HepG2 (cell line): ENCODE results near the gene C2CD4A. TPM values are rescaled to one million over a fixed set of nuclear protein-coding genes. Genes with fewer than 3 reads are reported as not detected.
A peak's percentile ranks its signal among the peaks of the same experiment; 100 is the strongest.

ENCODE experiments used
- AKAP8 ChIP-seq: sonication (generic); formaldehyde crosslinking; IDR thresholded peaks from 2 replicates; pipeline ENCODE4 v1.5.1; 2020; ENCODE audit warnings: mild to moderate bottlenecking, missing genetic modification reagents
- ATF7-NPFF ChIP-seq: sonication (generic); formaldehyde crosslinking; IDR thresholded peaks from 2 replicates; pipeline ENCODE4 v1.8.1; 2023; ENCODE audit warnings: mild to moderate bottlenecking, low read depth, missing genetic modification reagents, moderate library complexity
- GATAD2A ChIP-seq: IDR thresholded peaks from 2 replicates; pipeline ENCODE4 v1.6.1; 2016
- MYC ChIP-seq: sonication (generic); formaldehyde crosslinking; IDR thresholded peaks from 2 replicates; pipeline ENCODE4 v1.9.0; 2021; ENCODE audit warnings: missing genetic modification reagents, borderline replicate concordance
- SIN3A ChIP-seq: IDR thresholded peaks from 2 replicates; pipeline ENCODE4 v1.6.1; 2011; ENCODE audit warnings: low read depth, mild to moderate bottlenecking, control low read depth, low read length, borderline replicate concordance
- THAP11 ChIP-seq: IDR thresholded peaks from 2 replicates; pipeline ENCODE4 v1.6.1; 2016; ENCODE audit warnings: missing biosample characterization, missing genetic modification reagents
- ZNF101 ChIP-seq: sonication (generic); formaldehyde crosslinking; IDR thresholded peaks from 2 replicates; pipeline ENCODE4 v1.4.0; 2020; ENCODE audit warnings: mild to moderate bottlenecking, low read depth, missing genetic modification reagents, borderline replicate concordance
- ZNF20 ChIP-seq: sonication (generic); formaldehyde crosslinking; IDR thresholded peaks from 2 replicates; pipeline ENCODE4 v1.4.0; 2020; ENCODE audit warnings: mild to moderate bottlenecking, moderate library complexity, missing genetic modification reagents
- ZNF558 ChIP-seq: sonication (generic); formaldehyde crosslinking; IDR thresholded peaks from 2 replicates; pipeline ENCODE4 v1.9.0; 2022; ENCODE audit warnings: mild to moderate bottlenecking, missing genetic modification reagents, borderline replicate concordance
- ZNF562 ChIP-seq: sonication (generic); formaldehyde crosslinking; IDR thresholded peaks from 2 replicates; pipeline ENCODE4 v1.8.0; 2022; ENCODE audit warnings: missing genetic modification reagents, borderline replicate concordance
- polyA plus RNA-seq, 8 experiments: library from polyadenylated mRNA; depleted of rRNA in 3 of 8; stranded (reverse) in 7 of 8; unstranded in 1 of 8; fragments of >200 nt; fragmentation: Illumina TruSeq in 4 of 8; extraction: Trizol in 4 of 8; gene quantifications; 2 replicates each; pipeline versions ENCODE4 v1.2.1 to v1.2.3, GENCODE V29; 2011 to 2016; ENCODE audit warnings: low read depth in 4 of 8, missing spikeins in 1 of 8, mixed read lengths in 1 of 8; ENCODE audit not compliant: insufficient read depth in 1 of 8
- total RNA-seq, 5 experiments: library from RNA; depleted of rRNA; stranded (reverse); fragments of >200 nt; fragmentation: Illumina TruSeq; extraction: Trizol; gene quantifications; 2 replicates each; pipeline ENCODE4 v1.2.3, GENCODE V29; 2016; ENCODE audit warnings: low read depth in 1 of 5
- TF ChIP-seq, protein P1 (sequence below): sonication (generic); formaldehyde crosslinking; IDR thresholded peaks from 2 replicates; pipeline ENCODE4 v1.5.0; 2020; ENCODE audit warnings: mild to moderate bottlenecking, missing genetic modification reagents
- TF ChIP-seq, protein P2 (sequence below): sonication (generic); formaldehyde crosslinking; IDR thresholded peaks from 2 replicates; pipeline ENCODE4 v1.5.0; 2020; ENCODE audit warnings: mild to moderate bottlenecking, low read depth, missing genetic modification reagents, borderline replicate concordance
- TF ChIP-seq, protein P3 (sequence below): sonication (generic); formaldehyde crosslinking; conservative IDR thresholded peaks from 2 replicates; pipeline ENCODE4 v1.4.0; 2020; ENCODE audit warnings: mild to moderate bottlenecking, missing genetic modification reagents, moderate library complexity
- TF ChIP-seq, protein P4 (sequence below): sonication (generic); formaldehyde crosslinking; conservative IDR thresholded peaks from 2 replicates; pipeline ENCODE4 v1.8.1; 2023; ENCODE audit warnings: missing genetic modification reagents
- TF ChIP-seq, protein P5 (sequence below): fragments of 450-650 bp; IDR thresholded peaks from 2 replicates; pipeline ENCODE4 v1.6.1; 2016
- TF ChIP-seq, protein P6 (sequence below): sonication (generic); formaldehyde crosslinking; IDR thresholded peaks from 2 replicates; pipeline ENCODE4 v1.4.0; 2020; ENCODE audit warnings: mild to moderate bottlenecking, low read depth, missing genetic modification reagents

C2CD4A gene
- total and polyA plus RNA-seq, 2 of the 13 experiments (the other 11 are each of a cell fraction or from before 2014, with no cell fraction given): 0.20 TPM; not detected in 1

DNA sequence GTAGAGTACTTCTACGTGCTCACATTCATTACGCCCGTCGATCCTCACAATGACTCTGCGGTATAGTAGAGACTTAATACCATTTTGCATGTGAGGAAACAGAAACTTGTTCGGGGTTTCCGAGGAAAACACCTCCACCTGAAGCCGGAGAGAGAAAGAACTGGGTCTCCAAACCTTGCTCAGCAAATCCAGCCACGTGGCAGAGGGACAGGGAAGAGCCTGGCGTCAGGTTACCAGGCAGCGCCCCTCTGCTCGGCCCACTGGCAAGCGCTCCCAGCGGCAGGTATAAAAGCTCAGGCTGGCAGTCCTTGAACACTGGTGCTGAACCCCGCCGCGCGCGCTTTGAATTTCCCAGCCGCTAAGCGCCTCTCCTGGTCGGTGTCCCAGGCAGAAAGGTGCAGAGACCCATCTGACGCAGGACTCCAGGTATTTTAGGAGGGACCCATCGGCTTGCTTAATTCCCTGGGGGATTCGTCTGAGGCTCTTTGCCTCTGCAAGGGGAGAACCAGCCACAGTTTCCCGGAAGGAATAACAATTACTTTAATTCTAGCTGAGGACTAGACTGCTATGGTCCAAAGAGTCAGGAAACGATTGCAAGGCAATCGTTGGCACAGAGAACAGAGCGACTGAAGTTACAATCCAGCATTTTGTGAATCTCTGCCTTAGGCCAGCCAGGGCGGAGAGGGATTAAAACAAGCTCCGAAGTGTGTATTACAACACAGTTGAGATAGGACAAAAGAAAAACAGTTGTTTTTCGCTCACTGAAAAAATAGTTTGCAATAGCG lies at the start of gene C2CD4A (continued):
- TF ChIP-seq, protein P1, sequence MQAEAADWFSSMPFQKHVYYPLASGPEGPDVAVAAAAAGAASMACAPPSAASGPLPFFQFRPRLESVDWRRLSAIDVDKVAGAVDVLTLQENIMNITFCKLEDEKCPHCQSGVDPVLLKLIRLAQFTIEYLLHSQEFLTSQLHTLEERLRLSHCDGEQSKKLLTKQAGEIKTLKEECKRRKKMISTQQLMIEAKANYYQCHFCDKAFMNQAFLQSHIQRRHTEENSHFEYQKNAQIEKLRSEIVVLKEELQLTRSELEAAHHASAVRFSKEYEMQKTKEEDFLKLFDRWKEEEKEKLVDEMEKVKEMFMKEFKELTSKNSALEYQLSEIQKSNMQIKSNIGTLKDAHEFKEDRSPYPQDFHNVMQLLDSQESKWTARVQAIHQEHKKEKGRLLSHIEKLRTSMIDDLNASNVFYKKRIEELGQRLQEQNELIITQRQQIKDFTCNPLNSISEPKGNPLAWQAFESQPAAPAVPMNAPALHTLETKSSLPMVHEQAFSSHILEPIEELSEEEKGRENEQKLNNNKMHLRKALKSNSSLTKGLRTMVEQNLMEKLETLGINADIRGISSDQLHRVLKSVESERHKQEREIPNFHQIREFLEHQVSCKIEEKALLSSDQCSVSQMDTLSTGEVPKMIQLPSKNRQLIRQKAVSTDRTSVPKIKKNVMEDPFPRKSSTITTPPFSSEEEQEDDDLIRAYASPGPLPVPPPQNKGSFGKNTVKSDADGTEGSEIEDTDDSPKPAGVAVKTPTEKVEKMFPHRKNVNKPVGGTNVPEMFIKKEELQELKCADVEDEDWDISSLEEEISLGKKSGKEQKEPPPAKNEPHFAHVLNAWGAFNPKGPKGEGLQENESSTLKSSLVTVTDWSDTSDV (CRISPR knock-in tag): no peak
- TF ChIP-seq ATF7-NPFF (CRISPR knock-in tag) (peak; percentile 68; the same call in 1 of the 2 replicates), MYC (CRISPR knock-in tag) (peak; percentile 92), AKAP8 (CRISPR knock-in tag) (no peak), ZNF101 (CRISPR knock-in tag) (no peak), GATAD2A (CRISPR knock-in tag) (peak; percentile 48; the same call in 1 of the 2 replicates), ZNF562 (CRISPR knock-in tag) (no peak), THAP11 (CRISPR knock-in tag) (0 out of 2 replicates have a peak, but pooled peaks have one; percentile 20), ZNF20 (CRISPR knock-in tag) (no peak), SIN3A (peak; percentile 95), ZNF558 (CRISPR knock-in tag) (no peak; the same call in 1 of the 2 replicates)
- TF ChIP-seq, protein P2, sequence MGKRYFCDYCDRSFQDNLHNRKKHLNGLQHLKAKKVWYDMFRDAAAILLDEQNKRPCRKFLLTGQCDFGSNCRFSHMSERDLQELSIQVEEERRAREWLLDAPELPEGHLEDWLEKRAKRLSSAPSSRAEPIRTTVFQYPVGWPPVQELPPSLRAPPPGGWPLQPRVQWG (CRISPR knock-in tag): no peak
- TF ChIP-seq, protein P3, sequence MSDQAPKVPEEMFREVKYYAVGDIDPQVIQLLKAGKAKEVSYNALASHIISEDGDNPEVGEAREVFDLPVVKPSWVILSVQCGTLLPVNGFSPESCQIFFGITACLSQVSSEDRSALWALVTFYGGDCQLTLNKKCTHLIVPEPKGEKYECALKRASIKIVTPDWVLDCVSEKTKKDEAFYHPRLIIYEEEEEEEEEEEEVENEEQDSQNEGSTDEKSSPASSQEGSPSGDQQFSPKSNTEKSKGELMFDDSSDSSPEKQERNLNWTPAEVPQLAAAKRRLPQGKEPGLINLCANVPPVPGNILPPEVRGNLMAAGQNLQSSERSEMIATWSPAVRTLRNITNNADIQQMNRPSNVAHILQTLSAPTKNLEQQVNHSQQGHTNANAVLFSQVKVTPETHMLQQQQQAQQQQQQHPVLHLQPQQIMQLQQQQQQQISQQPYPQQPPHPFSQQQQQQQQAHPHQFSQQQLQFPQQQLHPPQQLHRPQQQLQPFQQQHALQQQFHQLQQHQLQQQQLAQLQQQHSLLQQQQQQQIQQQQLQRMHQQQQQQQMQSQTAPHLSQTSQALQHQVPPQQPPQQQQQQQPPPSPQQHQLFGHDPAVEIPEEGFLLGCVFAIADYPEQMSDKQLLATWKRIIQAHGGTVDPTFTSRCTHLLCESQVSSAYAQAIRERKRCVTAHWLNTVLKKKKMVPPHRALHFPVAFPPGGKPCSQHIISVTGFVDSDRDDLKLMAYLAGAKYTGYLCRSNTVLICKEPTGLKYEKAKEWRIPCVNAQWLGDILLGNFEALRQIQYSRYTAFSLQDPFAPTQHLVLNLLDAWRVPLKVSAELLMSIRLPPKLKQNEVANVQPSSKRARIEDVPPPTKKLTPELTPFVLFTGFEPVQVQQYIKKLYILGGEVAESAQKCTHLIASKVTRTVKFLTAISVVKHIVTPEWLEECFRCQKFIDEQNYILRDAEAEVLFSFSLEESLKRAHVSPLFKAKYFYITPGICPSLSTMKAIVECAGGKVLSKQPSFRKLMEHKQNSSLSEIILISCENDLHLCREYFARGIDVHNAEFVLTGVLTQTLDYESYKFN (CRISPR knock-in tag): peak; percentile 47; the same call in 1 of the 2 replicates
- TF ChIP-seq, protein P4, sequence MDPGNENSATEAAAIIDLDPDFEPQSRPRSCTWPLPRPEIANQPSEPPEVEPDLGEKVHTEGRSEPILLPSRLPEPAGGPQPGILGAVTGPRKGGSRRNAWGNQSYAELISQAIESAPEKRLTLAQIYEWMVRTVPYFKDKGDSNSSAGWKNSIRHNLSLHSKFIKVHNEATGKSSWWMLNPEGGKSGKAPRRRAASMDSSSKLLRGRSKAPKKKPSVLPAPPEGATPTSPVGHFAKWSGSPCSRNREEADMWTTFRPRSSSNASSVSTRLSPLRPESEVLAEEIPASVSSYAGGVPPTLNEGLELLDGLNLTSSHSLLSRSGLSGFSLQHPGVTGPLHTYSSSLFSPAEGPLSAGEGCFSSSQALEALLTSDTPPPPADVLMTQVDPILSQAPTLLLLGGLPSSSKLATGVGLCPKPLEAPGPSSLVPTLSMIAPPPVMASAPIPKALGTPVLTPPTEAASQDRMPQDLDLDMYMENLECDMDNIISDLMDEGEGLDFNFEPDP (CRISPR knock-in tag): no peak
- TF ChIP-seq, protein P5, sequence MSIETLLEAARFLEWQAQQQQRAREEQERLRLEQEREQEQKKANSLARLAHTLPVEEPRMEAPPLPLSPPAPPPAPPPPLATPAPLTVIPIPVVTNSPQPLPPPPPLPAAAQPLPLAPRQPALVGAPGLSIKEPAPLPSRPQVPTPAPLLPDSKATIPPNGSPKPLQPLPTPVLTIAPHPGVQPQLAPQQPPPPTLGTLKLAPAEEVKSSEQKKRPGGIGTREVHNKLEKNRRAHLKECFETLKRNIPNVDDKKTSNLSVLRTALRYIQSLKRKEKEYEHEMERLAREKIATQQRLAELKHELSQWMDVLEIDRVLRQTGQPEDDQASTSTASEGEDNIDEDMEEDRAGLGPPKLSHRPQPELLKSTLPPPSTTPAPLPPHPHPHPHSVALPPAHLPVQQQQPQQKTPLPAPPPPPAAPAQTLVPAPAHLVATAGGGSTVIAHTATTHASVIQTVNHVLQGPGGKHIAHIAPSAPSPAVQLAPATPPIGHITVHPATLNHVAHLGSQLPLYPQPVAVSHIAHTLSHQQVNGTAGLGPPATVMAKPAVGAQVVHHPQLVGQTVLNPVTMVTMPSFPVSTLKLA: peak; percentile 85
- TF ChIP-seq, protein P6, sequence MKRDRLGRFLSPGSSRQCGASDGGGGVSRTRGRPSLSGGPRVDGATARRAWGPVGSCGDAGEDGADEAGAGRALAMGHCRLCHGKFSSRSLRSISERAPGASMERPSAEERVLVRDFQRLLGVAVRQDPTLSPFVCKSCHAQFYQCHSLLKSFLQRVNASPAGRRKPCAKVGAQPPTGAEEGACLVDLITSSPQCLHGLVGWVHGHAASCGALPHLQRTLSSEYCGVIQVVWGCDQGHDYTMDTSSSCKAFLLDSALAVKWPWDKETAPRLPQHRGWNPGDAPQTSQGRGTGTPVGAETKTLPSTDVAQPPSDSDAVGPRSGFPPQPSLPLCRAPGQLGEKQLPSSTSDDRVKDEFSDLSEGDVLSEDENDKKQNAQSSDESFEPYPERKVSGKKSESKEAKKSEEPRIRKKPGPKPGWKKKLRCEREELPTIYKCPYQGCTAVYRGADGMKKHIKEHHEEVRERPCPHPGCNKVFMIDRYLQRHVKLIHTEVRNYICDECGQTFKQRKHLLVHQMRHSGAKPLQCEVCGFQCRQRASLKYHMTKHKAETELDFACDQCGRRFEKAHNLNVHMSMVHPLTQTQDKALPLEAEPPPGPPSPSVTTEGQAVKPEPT (CRISPR knock-in tag): peak; percentile 41; the same call in 1 of the 2 replicates
